Activated CD4-positive, alpha-beta T cell treated with anti-CD3 and anti-CD28 coated beads for 4 hours (primary cell): ENCODE measurements around the gene TSPAN18.

Experiments
- DNase-seq, 2 donors: peaks; one replicate each; pipeline ENCODE4 v3.0.0-alpha.2; 2020

The TSPAN18 gene

GRCh38 chr11:44950031-44950624 lies 223.4 kb downstream of the TSPAN18 start:
- peak; percentile 17 to 28 for DNase-seq

- DNase-seq = peak; percentile 72 to 78
Measured at GRCh38 chr11:44950625-44951476, 224.1 kb downstream of the TSPAN18 start, which contains the start of gene TP53I11. Gene TP53I11, minus strand, starts transcription at chr11:44950883. Its CDS starts 12,548 bp downstream, at chr11:44938335.

GRCh38 chr11:44952082-44952481 lies 225.3 kb downstream of the TSPAN18 start:
- no peak for DNase-seq

- DNase-seq = no peak
Measured at GRCh38 chr11:44952500-44953260, 225.9 kb downstream of the TSPAN18 start.

GRCh38 chr11:44954051-44954906 lies 227.5 kb downstream of the TSPAN18 start:
- DNase-seq = no peak

- no peak for DNase-seq
Measured at GRCh38 chr11:44955015-44955738, 228.4 kb downstream of the TSPAN18 start.

- DNase-seq = no peak
Measured at GRCh38 chr11:44957040-44957515, 230.3 kb downstream of the TSPAN18 start.

GRCh38 chr11:44957776-44958564 lies 231.2 kb downstream of the TSPAN18 start:
- DNase-seq = no peak

- DNase-seq = no peak
Measured at GRCh38 chr11:44959064-44959463, 232.3 kb downstream of the TSPAN18 start.

- no peak for DNase-seq
Measured at GRCh38 chr11:44960200-44960845, 233.6 kb downstream of the TSPAN18 start.

- DNase-seq = no peak
Measured at GRCh38 chr11:44962464-44962863, 235.7 kb downstream of the TSPAN18 start.

- DNase-seq = no peak
Measured at GRCh38 chr11:44963136-44963535, 236.4 kb downstream of the TSPAN18 start.

- DNase-seq = no peak
Measured at GRCh38 chr11:44963948-44964347, 237.2 kb downstream of the TSPAN18 start.

GRCh38 chr11:44964526-44965209 lies 237.9 kb downstream of the TSPAN18 start:
- DNase-seq = no peak

GRCh38 chr11:44966694-44967093 lies 239.9 kb downstream of the TSPAN18 start:
- DNase-seq = no peak

- DNase-seq = no peak
Measured at GRCh38 chr11:44967930-44968496, 241.3 kb downstream of the TSPAN18 start.

GRCh38 chr11:44968510-44968909 lies 241.7 kb downstream of the TSPAN18 start:
- DNase-seq = no peak

GRCh38 chr11:44969651-44970252 lies 243.0 kb downstream of the TSPAN18 start:
- no peak for DNase-seq

GRCh38 chr11:44970293-44970692 lies 243.5 kb downstream of the TSPAN18 start:
- DNase-seq = no peak
